GM18861 (cell line): Measurements from ENCODE around the gene CELA3A.
"Not testable (repeated sequence)": the region's sequence is repeated elsewhere in the genome, so short reads cannot be mapped to it uniquely, and the experiment has no call there.

Experiments used
- ATAC-seq: cut with Tn5 transposase; IDR thresholded peaks from one replicate; pipeline ENCODE4 v1.9.1; 2021; ENCODE audit not compliant: unreplicated experiment

CELA3A gene

GRCh38 chr1:22014575-22015206, 13.2 kb downstream of the CELA3A start:
- not testable (repeated sequence) for ATAC-seq

GRCh38 chr1:22018583-22019559, 17.4 kb downstream of the CELA3A start:
- ATAC-seq, result peak; percentile 76

- ATAC-seq, result no peak
Observed at GRCh38 chr1:22021061-22021460, 19.6 kb downstream of the CELA3A start.

DNA sequence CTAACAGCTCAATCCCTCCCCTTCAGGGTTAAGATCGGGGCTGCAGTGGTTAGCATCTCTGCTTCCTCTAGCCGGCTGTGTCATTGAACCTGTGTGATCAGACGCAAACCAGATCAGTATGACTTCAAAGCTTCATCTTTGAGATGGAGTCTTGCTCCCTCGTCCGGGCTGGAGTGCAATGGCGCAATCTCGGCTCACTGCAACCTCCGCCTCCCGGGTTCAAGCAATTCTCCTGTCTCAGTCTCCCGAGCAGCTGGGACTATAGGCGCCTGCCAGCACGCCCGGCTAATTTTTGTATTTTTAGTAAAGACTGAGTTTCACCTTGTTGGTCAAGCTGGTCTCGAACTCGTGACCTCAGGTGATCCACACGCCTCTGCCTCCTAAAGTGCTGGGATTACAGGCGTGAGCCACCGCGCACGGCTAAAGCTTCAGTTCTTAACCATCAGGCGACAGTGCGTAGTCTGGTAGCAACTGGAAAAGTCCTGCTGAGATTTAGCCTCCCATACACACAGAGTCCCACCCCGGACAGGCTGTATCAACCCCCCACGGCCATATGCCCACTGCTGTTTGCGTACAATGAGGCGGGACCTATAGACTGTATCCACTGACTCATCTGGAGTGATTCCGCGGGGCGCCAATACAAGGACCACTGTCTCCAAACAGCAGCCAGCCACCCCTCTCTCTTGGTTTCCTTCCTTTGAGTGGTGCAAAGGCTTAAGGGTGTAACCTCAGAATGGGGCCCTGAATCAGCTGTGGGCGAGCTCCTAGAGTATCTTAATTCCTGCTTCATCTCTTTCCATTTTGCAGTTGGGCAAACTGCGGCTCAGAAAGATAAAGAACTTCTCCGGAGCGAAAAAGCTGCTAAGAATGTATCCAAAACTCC, 23.3 kb downstream of the CELA3A start:
- peak; percentile 38 for ATAC-seq

- ATAC-seq, result peak; percentile 51
Observed at GRCh38 chr1:22025368-22026155, 24.1 kb downstream of the CELA3A start.

DNA sequence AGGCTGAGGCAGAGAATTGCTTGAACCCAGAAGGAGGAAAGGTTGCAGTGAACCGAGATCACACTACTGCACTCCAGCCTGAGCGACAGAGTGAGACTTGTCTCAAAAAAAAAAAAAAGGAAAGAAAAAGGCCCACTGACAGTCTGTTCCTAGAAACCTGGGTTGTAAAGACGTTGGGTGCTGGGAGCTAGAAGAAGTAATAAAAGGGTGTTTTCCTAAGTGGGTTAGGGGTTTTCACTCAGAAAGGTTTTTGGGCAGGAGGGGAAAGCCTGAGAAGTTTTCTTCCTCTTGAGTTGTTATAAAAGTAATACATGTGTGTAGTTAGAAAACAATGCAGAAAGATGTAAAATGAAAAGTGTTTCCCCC, 25.4 kb downstream of the CELA3A start:
- ATAC-seq, result no peak

DNA sequence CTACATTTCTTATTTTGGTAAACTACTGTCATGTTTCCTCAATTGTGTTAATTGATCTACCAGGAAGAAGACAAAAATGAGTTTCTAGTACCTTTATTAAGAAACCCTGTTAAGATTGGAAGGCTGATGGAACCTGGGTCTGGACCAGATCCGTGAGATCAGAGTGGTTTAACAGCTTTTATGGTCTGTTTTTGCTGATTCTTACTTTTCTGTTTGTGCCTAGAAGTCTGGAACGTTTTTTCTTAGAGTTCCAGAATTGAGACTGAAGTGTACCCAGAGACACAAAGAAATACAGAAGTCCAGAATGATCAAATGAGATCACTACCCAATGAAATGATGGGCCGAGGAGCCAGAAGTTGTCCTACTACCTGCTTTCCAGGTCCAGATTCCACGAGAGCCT, 28.6 kb downstream of the CELA3A start:
- ATAC-seq, result no peak

- no peak for ATAC-seq
Observed at GRCh38 chr1:22030473-22030872, 29.0 kb downstream of the CELA3A start.

GRCh38 chr1:22031214-22031962, 29.9 kb downstream of the CELA3A start:
- ATAC-seq, result no peak

DNA sequence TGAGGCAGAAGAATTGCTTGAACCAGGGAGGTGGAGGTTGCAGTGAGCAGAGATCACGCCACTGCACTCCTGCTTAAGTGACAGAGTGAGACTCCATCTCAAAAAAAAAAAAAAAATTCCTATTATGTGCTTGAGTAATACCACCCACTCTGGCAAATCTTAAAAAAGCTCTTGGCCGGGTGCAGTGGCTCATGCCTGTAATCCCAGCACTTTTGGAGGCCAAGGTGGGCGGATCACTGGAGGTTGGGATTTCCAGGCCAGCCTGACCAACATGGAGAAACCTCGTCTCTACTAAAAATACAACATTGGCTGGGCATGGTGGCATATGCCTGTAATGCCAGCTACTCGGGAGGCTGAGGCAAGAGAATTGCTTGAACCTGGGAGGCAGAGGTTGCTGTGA, 33.4 kb downstream of the CELA3A start:
- ATAC-seq, result not testable (repeated sequence)

- no peak for ATAC-seq
Observed at GRCh38 chr1:22037520-22037919, 36.1 kb downstream of the CELA3A start.

DNA sequence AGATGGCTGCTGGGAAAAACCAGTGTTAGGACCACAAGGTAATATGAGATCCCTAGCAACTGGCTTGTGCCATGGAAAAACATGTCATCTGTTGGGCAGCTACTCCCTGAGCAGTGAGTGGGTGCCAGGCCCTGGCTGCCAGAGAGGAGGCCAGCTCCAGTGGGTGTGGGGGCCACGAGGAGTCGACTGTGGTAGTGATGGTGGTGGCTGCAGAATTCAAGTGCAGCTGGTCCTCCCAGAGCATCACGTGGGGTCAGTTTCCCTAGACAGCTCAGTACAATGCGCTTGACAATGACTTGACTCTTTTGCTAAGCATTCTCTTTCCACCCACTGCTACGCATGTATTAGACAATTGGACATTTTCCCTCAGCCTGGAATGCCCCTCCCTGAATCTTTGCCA, 36.6 kb downstream of the CELA3A start:
- no peak for ATAC-seq

DNA sequence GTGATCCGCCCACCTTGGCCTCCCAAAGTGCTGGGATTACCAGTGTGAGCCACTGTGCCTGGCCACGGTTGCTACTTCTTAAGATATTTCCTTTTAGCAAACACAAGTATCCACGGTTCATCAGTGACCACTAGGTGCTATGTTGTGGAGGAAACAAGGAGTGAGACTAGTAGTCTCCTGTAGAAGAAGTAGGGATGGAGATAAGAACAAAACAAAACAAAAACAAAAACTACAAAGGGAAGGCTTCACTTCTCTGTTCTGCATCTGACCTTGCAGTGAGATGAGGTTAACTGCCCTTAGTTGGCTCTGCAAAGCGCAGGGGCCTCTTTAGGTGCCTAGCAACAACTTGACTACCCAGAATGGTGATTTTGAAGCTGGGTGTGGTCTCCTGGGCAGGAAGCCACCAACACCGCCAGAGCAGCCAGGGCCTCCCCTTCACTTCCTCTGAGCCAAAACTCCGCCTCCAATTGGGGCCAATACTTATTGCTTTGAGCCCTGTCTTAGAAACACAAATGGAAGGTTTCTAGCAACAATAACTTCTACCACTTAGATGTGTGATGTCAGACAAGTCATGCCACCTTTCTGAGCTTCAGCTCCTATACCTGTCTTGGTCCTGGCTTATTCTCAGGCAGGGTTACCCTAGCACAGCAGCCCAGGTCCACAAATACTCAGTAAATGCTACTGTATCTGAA, 38.3 kb downstream of the CELA3A start:
- peak; percentile 92 for ATAC-seq

DNA sequence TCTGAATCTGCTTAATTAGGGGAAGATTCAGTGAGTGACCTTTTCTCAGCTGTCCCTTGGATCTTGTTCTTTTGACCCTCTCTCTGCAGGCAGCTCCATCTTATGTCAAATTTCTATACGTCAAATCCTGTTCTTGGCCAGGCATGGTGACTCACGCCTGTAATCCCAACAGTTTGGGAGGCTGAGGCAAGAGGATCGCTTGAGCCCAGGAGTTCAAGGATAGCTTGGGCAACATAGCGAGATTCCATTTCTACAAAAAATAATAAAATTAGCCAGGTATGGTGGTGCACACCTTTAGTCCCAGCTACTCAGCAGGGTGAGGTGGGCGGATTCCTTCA, 38.8 kb downstream of the CELA3A start:
- ATAC-seq, result no peak

DNA sequence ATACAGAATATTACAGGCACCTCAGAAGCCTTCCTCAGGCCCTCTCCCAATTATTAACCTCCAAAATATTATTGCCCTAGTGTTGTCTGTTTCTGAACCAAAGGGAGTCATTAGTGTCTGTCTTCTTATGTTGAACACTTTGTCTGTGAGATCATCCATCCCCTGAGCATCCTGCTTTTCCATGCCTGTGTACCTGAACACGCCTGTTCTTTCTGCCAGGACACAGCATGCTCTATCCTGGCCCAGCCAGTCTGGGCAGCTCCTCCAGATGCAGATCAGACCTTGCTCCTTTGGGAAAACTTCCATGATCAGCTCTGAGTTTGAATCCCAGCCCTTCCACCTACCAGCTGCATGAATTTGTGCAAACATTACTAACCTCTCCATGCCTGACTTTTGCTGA, 40.0 kb downstream of the CELA3A start:
- ATAC-seq, result no peak

GRCh38 chr1:22043198-22043769, 41.8 kb downstream of the CELA3A start:
- ATAC-seq, result no peak

GRCh38 chr1:22044690-22045420, 43.4 kb downstream of the CELA3A start:
- no peak for ATAC-seq

GRCh38 chr1:22045604-22046228, 44.3 kb downstream of the CELA3A start:
- ATAC-seq, result no peak
